ENCODE data around the gene DLG2.

DLG2 gene

GRCh38 chr11:85118151-85118550 is 509.0 kb downstream of the DLG2 start:
- TF ChIP-seq TAF1 (IDR thresholded peaks at IDR 0.05; ENCODE audit: borderline replicate concordance, insufficient read depth, low read length) (no peak), SIN3A (IDR thresholded peaks at IDR 0.05; ENCODE audit: borderline replicate concordance, insufficient read depth, low read length) (no peak), FOXP2 (optimal IDR thresholded peaks at IDR 0.05; ENCODE audit: borderline replicate concordance, extremely low read depth, extremely low read length, insufficient read depth) (no peak), POLR2AphosphoS5 (IDR thresholded peaks at IDR 0.05; ENCODE audit: low read depth, low read length) (no peak), REST (IDR thresholded peaks at IDR 0.05; ENCODE audit: insufficient read depth in 1 of 2, low read depth in 2 of 2, low read length in 2 of 2) (no peak)

GRCh38 chr11:85115798-85116197 is 511.3 kb downstream of the DLG2 start:
- TF ChIP-seq FOXP2 (optimal IDR thresholded peaks at IDR 0.05; ENCODE audit: borderline replicate concordance, extremely low read depth, extremely low read length, insufficient read depth) (no peak), TAF1 (IDR thresholded peaks at IDR 0.05; ENCODE audit: borderline replicate concordance, insufficient read depth, low read length) (no peak), SIN3A (IDR thresholded peaks at IDR 0.05; ENCODE audit: borderline replicate concordance, insufficient read depth, low read length) (no peak), POLR2AphosphoS5 (IDR thresholded peaks at IDR 0.05; ENCODE audit: low read depth, low read length) (no peak)

- no peak for TF ChIP-seq REST (IDR thresholded peaks at IDR 0.05; ENCODE audit: insufficient read depth in 1 of 2, low read depth in 2 of 2, low read length in 2 of 2)
- TF ChIP-seq FOXP2 (optimal IDR thresholded peaks at IDR 0.05; ENCODE audit: borderline replicate concordance, extremely low read depth, extremely low read length, insufficient read depth): no peak
- no peak for TF ChIP-seq SIN3A (IDR thresholded peaks at IDR 0.05; ENCODE audit: borderline replicate concordance, insufficient read depth, low read length)
- TF ChIP-seq POLR2AphosphoS5 (IDR thresholded peaks at IDR 0.05; ENCODE audit: low read depth, low read length): no peak
Measured at GRCh38 chr11:85114786-85115185, 512.4 kb downstream of the DLG2 start.

GRCh38 chr11:85109141-85109540 is 518.0 kb downstream of the DLG2 start:
- TF ChIP-seq SIN3A (IDR thresholded peaks at IDR 0.05; ENCODE audit: borderline replicate concordance, insufficient read depth, low read length): no peak

- TF ChIP-seq SIN3A (IDR thresholded peaks at IDR 0.05; ENCODE audit: borderline replicate concordance, insufficient read depth, low read length) (no peak), REST (IDR thresholded peaks at IDR 0.05; ENCODE audit: insufficient read depth in 1 of 2, low read depth in 2 of 2, low read length in 2 of 2) (no peak), FOXP2 (optimal IDR thresholded peaks at IDR 0.05; ENCODE audit: borderline replicate concordance, extremely low read depth, extremely low read length, insufficient read depth) (no peak), POLR2AphosphoS5 (IDR thresholded peaks at IDR 0.05; ENCODE audit: low read depth, low read length) (no peak), TAF1 (IDR thresholded peaks at IDR 0.05; ENCODE audit: borderline replicate concordance, insufficient read depth, low read length) (no peak)
Measured at GRCh38 chr11:85105868-85106267, 521.3 kb downstream of the DLG2 start.

- TF ChIP-seq FOXP2 (optimal IDR thresholded peaks at IDR 0.05; ENCODE audit: borderline replicate concordance, extremely low read depth, extremely low read length, insufficient read depth): no peak
- TF ChIP-seq POLR2AphosphoS5 (IDR thresholded peaks at IDR 0.05; ENCODE audit: low read depth, low read length): no peak
- TF ChIP-seq SIN3A (IDR thresholded peaks at IDR 0.05; ENCODE audit: borderline replicate concordance, insufficient read depth, low read length): no peak
- no peak for TF ChIP-seq TAF1 (IDR thresholded peaks at IDR 0.05; ENCODE audit: borderline replicate concordance, insufficient read depth, low read length)
- TF ChIP-seq REST (IDR thresholded peaks at IDR 0.05; ENCODE audit: insufficient read depth in 1 of 2, low read depth in 2 of 2, low read length in 2 of 2): no peak
Measured at GRCh38 chr11:85099522-85099921, 527.6 kb downstream of the DLG2 start.
